ENCODE results near the gene FBXL15.

FBXL15 gene

DNA sequence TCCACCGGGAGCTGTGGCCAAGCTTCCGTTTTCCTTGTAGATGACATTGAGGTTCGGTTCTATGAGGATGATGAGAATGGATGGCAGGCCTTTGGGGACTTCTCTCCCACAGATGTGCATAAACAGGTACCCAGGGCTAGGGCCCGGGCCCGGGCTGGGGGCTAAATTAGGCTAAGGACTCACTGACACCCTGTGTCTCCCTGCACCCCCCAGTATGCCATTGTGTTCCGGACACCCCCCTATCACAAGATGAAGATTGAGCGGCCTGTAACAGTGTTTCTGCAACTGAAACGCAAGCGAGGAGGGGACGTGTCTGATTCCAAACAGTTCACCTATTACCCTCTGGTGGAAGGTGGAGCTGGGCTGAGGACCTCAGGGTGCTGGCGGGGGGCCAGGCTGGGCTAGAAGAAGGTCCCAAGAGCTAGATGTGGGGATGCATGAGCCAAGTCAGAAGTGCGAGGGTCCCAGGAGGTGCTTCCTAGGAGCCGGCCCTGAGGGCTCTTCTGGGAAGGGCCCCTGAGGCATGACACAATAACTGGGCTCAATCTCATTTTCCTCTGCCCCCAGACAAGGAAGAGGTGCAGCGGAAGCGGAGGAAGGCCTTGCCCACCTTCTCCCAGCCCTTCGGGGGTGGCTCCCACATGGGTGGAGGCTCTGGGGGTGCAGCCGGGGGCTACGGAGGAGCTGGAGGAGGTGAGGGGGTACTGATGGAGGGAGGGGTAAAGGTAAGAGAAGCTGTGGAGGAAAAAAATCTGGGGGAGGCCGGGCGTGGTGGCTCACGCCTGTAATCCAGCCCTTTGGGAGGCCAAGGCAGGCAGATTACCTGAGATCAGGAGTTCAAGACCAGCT is 22.2 kb upstream of the FBXL15 start:
- no peak for DNase-seq

DNA sequence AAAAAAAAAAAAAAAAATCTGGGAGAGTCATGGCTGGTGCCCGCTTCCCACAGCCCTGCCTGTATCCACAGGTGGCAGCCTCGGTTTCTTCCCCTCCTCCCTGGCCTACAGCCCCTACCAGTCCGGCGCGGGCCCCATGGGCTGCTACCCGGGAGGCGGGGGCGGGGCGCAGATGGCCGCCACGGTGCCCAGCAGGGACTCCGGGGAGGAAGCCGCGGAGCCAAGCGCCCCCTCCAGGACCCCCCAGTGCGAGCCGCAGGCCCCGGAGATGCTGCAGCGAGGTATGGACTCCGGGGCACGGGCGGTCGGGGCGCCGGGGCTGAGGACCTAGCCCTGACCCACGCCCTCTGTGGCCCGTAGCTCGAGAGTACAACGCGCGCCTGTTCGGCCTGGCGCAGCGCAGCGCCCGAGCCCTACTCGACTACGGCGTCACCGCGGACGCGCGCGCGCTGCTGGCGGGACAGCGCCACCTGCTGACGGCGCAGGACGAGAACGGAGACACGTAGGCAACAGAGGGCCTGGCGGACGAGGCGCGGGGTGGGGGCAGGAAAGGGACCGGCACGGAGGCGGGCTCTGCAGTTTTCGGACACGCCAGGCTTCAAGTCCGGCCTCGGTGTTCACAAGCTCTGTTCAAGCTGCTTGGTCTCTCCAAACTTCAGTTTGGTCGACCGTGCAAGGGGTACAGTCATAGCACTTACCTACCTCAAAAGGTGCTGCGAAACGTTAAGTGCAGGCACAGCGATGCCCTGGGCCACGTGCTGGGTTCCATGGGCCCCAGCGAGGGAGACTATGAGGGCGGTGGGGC is 21.2 kb upstream of the FBXL15 start:
- peak; percentile 93 for DNase-seq

DNA sequence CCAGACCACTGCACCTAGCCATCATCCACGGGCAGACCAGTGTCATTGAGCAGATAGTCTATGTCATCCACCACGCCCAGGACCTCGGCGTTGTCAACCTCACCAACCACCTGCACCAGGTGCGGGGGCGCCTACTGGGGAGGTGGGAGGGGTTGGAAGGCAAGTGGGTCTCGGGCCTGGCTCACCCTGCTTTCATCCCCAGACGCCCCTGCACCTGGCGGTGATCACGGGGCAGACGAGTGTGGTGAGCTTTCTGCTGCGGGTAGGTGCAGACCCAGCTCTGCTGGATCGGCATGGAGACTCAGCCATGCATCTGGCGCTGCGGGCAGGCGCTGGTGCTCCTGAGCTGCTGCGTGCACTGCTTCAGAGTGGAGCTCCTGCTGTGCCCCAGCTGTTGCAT is 20.6 kb upstream of the FBXL15 start:
- no peak for DNase-seq

DNA sequence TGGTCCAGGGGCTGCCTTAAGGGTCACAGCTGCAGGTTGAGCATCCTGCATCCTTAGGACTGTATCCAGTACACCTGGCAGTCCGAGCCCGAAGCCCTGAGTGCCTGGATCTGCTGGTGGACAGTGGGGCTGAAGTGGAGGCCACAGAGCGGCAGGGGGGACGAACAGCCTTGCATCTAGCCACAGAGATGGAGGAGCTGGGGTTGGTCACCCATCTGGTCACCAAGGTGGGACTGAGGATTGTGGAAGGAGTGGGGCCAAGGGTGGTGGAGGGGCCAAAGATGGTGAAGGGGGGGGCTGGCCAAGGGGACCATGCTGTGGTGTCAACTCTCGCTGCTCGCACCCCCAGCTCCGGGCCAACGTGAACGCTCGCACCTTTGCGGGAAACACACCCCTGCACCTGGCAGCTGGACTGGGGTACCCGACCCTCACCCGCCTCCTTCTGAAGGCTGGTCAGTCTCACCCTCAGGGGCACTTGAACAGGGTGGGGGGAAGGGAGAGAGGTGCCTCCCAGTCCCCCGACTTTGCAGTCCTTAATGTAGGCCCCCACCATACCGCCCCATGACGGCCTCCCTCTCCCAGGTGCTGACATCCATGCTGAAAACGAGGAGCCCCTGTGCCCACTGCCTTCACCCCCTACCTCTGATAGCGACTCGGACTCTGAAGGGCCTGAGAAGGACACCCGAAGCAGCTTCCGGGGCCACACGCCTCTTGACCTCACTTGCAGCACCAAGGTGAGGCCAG is 19.9 kb upstream of the FBXL15 start:
- no peak for DNase-seq

DNA sequence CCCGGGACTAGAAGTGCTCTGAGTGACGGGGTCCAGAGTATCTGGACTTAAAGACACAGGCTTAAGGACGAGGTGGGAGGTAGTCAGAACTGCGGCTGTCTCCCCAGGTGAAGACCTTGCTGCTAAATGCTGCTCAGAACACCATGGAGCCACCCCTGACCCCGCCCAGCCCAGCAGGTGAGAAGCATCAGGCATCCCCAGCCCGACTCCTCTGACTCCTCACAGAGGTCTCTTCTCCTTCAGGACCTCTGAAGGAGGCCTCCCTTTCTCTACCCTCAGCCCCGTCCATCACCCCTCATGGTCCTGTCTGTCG is 19.3 kb upstream of the FBXL15 start:
- DNase-seq, result no peak

DNA sequence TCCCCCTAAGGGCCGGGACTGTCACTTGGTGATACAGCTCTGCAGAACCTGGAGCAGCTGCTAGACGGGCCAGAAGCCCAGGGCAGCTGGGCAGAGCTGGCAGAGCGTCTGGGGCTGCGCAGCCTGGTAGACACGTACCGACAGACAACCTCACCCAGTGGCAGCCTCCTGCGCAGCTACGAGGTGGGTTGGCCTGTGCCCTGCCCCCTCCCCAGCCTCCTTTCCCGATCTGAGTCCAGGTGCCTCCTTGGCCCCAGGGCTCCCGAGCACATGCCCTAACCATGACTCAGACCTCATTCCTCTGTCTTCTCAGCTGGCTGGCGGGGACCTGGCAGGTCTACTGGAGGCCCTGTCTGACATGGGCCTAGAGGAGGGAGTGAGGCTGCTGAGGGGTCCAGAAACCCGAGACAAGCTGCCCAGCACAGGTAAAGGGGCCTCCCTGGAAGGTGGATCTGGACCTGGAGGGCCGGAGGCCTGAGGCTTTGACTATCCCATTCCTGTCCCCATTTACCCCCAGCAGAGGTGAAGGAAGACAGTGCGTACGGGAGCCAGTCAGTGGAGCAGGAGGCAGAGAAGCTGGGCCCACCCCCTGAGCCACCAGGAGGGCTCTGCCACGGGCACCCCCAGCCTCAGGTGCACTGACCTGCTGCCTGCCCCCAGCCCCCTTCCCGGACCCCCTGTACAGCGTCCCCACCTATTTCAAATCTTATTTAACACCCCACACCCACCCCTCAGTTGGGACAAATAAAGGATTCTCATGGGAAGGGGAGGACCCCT is 18.7 kb upstream of the FBXL15 start:
- DNase-seq, result no peak

DNA sequence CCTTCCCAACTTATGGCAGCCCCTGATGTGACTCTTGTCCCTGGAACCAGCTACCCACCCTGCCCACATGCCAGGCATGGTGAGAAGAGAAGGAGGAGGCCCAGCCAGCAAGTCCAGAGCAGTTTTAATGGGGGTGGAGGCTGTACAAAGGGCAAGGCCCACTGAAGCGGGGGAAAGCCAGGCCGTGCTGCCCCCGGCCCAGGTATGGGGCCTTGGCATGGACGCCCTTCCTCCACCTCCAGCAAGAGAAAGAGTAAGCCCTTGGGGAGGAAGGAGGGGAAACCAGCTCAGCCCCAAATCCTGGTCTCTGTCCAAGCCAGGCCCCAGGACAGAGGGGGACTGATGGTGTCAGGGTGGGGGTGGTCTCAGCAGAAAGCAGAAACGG is 18.1 kb upstream of the FBXL15 start:
- peak; percentile 58 for DNase-seq

DNA sequence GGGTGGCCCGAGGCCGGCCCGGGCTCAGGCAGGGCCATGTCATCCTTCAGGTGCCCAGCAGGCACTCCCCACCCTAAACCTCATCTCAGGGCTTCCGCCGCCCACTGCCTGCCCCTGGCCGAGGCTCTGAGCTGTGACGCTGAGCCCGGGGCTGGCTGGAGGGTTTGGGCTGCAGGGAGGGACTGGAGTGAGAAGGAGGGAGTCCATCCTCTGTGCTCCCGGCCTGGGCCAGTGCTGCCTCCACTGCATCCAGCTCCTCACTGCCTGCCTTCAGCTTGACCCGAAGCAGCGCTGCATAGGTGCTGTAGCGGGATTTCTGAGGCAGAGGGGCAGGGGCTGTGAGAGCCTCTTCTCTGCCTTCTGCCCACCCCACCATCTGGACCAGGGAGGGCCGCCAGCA is 17.5 kb upstream of the FBXL15 start:
- peak; percentile 59 for DNase-seq

DNA sequence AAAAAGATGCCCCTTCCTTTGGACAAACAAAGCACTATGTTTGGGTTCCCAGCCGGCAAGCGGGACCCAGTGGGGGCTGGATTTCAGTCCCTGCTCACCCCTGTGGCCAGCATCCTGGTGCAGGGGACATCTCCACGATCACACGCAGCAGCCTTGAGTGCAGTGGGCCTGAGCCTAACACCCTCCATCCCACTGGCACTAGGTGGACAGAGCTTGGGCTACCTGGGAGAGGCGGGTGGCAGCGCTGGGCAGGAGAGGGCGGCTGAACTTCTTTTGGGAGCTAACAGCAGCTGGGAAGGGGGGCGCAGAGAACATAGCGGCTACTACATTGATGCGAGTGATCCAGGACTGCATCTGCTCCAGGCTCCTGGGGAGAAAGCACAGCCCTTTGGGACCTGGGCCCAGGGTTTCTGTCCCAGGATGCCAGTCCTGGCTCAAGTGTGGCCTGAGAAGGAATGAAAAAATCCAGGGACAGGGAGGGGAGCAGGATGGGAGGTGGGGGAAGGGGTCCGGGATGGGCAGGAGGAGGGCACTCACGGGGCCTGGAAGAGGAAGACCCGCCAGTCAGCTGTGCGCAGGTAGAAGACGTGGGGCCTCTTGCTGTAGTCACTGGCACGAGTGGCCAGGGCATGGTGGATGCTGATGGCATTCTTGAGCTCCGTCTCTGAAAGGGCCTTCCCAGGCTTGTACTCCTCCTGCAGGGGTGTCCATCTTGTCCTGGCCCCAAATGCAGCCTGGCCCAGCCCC is 16.1 kb upstream of the FBXL15 start:
- DNase-seq, result peak; percentile 60

DNA sequence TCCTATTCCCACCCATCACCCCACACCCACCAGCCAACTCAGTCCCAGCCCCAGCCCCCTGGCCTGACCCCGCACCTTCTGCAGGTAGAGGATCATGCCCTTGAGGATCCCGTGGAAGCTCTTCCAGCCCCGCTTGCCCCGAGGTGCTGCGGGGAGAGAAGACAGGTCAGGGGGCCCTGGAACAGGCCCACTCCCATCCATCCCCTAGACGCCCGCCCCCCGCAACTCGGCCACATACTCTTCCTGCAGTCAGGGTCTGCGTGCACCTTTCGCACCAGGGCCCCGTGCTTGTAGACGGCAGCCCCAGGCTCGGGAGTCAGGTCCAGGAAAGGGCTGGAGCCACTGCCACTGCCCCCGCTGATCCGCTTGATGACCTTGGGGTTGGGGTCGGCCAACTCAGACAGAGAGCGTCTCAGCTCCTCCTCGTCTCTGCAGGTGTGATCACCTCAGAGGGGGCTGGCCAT is 15.5 kb upstream of the FBXL15 start:
- DNase-seq, result no peak

DNA sequence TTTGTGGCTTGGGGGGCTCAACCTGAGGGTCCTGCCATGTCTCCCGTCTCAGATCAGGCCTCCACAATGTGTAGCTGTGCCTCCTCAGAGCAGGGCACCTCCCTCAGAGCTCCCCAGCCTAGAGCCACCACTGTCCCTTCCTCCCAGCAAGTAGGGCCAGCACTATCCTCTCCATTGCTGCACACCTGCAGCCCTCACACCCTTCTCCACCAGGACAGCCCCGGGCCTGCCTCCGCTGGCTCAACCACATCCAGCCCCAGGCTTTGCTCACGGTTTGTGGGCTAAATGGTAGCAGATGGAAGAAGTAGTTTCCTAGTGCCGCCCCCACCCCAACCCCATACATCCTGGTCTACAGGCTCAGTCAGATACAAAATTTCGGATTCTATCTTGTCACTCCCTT is 15.0 kb upstream of the FBXL15 start:
- DNase-seq, result peak; percentile 58

DNA sequence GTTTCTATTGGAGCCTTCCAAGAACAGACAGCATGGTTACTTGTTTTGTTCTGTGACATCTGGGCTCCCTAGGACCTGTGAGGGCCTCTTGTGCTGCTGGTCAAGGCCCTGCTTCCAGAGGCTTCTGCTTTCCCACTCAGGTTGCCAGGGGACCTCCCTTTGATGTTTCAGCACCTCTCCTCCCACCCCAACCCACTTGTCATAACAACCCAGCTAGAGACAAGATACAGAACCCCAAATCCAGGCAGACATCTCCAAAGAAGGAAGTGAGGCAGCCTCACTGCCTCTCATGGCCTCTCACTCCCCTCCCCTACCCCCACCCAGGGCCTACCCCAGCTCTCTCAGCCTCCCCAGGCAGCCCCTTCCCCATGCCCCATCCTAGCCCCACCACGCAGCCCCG is 13.8 kb upstream of the FBXL15 start:
- DNase-seq, result no peak

DNA sequence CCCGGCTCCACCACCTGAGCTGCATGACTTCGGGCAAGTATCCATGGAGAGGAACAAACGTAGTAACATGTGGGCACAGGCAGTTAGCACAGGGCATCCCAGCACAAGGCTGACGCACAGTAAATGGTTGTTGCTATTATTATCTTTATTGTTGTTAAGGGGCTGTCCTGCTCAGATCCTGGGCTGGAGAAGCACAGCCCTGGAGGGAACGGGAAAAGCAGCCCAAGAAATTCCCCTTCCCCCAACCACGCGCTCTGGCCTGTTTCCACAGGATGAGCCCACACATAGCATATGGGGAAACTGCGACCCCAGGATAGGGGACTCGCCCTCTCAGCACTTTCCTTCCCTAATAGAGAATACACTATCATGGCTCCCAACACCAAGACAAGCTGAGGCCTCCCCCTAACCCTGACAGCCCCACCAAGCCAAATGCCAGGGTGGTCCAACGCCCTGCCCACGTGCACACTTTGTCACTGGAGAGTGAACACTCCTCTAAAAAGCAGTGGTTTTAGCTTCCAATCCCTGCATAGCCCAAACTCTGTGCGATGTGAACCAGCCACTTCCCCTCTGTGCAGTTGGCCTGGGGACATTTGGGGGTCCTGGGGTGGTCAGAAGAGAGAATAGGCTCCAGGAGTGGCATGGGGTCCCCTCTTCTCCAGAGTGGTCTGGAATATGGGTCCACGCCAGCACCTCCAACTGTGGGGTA is 13.1 kb upstream of the FBXL15 start:
- peak; percentile 58 for DNase-seq

DNA sequence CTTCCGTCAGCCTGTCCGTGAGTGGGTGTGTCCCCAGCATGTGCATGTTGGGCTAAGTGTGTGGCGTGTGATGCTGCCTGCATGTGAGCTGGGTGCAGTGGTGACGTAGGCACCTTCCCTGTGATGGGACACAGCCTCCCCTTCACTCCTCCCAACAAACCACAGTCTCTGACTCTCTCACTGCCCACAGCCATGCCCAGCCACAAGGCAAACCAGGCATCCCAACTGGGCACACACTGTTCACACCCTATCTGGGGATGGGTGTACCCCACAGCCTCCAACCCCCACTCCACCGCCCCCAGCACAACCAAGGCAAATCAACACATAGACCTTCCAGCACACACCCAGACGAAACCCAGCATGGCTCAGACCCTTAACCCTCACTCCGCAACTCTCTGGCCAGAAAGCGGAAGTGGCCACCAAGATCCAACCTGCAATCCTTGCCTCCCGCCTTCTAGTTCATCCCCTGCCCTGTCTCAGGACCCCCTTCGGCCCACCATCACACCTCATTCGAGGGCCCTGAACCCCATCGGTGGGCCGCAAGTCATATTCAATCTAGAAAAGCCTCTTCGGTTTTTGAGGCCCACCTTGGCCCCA is 12.4 kb upstream of the FBXL15 start:
- peak; percentile 61 for DNase-seq

DNA sequence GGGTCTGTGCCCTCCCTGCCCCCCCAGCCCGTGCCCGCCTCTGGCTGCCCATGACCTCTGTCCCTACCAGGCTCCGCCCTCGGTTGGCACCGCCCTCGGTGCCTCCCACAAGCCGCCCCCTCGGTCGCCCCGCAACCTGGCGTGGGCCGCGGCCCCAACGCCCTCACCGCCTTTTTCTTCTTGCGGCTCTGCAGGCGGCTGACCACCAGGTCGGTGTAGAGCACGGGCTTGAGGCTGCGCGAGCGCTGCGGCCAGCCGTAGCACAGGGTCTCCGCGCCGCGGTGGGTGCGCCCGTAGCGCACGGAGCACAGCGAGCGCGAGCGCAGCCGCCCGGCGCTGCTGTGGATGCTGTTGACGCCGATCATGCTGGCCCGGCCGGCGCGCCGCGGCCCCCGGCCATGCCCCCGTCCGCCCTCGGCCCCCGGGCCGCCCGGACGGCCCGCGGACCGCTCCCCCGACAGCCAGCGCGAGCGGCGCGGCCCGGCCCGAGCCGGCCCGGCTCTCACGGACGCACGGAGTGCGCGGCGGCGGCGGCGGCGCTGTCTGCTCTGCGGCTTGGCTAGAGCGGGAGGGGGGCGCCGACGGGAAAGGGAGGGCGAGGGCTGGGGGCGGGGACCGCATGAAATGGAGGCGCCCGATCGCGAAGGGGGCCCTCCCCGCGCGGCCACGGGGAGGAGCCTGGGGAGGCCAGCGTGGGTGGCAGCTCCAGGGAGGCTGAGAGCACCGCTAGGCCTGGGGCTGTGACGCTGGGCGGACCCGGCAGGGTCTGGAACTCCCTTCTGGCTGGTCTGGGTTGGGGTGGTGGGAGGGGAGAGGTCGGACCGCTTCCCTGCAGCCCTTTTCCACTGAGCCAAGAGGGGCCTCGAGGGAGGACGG is 11.7 kb upstream of the FBXL15 start:
- peak; percentile 88 for DNase-seq

DNA sequence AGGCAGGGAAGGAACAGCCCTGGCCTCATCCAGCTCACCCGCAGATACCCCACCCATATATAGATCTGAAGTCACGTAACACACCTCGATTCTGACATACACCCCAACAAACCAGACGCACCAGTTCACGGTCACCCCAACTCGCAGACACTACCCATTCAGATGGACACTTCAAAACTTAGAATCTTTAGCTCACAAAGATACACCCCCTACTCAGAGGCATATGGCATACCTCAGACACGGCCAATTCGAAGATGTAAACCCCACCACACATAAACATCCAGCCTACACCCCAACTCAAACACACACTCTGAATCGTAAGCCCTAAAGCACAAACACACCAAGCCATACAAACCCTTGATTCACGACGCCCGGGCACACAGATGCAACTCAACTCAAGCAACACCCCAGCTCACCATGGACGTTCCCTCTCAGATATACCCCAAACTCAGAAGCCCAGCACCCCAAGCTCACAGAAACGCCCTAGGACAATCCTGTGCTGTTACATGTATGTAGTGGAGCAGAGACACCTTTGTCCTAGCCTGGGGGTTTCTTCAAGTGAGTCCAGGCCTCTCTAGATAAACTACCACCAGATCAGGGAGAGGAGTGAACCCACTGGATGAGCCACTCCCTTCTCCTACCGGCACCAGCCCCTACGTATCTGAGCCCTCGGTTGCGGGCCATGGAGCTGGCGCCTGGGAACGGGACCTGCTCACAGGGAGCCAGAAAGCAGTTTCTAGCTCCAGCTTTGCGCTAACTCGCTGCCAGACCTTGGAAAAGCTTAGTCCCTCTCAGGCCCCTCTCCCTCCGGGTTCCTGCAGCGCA is 10.8 kb upstream of the FBXL15 start:
- no peak for DNase-seq

DNA sequence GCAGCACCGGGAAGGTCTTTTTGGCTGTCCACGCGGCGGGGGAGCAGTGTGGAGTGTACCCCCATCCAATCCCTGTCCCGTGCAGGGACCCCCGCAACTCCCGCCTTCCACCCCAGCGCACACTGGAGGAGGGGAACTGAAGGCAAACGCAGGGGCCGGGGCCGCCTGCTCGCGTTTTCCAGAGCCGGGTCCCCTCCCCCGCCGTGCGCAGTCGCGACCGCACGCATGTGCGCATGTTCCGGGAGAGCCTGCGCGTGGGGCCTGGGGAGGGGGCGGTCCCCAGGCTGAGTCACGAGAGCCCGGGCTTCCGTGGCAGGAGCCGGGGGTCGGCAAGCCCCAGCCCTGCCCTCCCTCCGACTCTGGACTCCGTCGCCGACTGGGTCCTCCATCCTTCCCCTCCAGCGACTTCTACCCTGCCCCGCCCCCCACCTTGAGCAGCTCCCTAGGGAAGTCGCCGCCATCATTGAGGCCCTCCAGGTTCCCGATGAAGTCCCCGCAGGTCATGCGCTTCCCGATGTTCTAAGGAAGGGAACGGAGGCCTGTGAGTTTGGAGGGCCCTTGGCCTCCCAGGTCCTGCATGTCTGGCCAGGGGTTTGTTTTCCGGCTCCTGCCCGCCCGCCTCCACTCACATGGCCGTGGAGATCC is 10.1 kb upstream of the FBXL15 start:
- peak; percentile 83 for DNase-seq

Data from activated CD8-positive, alpha-beta memory T cell treated with anti-CD3 and anti-CD28 coated beads for 24 hours (primary cell).